ENCODE measurements around the gene ABHD5.
"Not testable (repeated sequence)": the region's sequence is repeated elsewhere in the genome, so short reads cannot be mapped to it uniquely, and the experiment has no call there.

DNA sequence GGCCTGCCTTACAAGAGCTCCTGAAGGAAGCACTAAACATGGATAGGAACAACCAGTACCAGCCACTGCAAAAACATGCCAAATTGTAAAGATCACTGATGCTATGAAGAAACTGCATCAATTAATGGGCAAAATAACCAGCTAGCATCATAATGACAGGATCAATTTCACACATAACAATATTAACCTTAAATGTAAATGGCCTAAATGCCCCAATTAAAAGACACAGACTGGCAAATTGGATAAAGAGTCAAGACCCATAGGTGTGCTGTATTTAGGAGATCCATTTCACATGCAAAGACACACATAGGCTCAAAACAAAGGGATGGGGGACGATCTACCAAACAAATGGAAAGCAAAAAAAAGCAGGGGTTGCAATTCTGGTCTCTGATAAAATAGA, 29.4 kb upstream of the ABHD5 start:
- TF ChIP-seq EZH2 (IDR thresholded peaks at IDR 0.05; ENCODE audit: insufficient read depth, poor library complexity, severe bottlenecking); EZH2phosphoT487 (IDR thresholded peaks at IDR 0.05; ENCODE audit: insufficient read depth, low read depth): not testable (repeated sequence)

Measured in GM23248 (cell line).